Measurements from ENCODE around the gene GALNT17.

DNA sequence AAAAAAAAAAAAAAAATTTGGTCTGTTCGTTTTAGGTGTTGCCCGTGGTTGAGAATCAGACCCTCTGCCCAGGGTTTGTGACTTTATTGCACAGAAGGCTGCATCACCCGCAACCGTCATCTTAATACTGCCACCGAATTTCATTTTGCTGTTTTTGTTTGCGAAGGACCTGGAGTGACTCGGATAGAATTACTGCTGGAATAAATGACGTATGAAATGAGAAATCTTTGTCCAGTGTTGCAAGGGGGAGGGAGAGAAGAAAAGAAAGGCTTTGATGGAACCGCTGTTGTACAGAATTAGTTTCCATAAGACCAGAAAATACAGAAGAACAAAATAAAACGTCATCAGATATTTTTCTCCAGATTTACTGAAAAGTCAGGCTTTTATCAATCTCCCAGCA, 103.3 kb downstream of the GALNT17 start:
- TF ChIP-seq POLR2AphosphoS5 (IDR thresholded peaks at IDR 0.05; ENCODE audit: low read depth, low read length) (no peak), TAF1 (IDR thresholded peaks at IDR 0.05; ENCODE audit: borderline replicate concordance, low read depth, low read length) (no peak)

All from GM12892 (cell line).